Uterus (tissue), 2 donors: Measurements from ENCODE around the gene DCAF6.

Experiments
- CTCF ChIP-seq, 4 experiments: fragments of 200-600 bp in 2 of 4; fragments of 450-650 bp in 2 of 4; sonication (generic) in 2 of 4; IDR thresholded peaks; one replicate each; pipeline ENCODE4 v1.5.1; 2016 to 2019; ENCODE audit warnings: antibody characterized with exemption in 4 of 4, mild to moderate bottlenecking in 2 of 4, moderate library complexity in 1 of 4
- POLR2A ChIP-seq, 2 donors: fragments of 450-650 bp; IDR thresholded peaks; one replicate each; pipeline ENCODE4 v1.6.1; 2016; ENCODE audit warnings: antibody characterized with exemption in 2 of 2, mild to moderate bottlenecking in 1 of 2, moderate library complexity in 1 of 2

GRCh38 chr1:168098534-168099320 is 162.2 kb downstream of the DCAF6 start:
- TF ChIP-seq POLR2A (IDR thresholded peaks at IDR 0.05) (no peak), CTCF (IDR thresholded peaks at IDR 0.05) (no peak)
